Effector CD8-positive, alpha-beta T cell (primary cell): ENCODE data around the gene JAZF1.

Source experiments
- DNase-seq: peaks from one replicate; lab custom pipeline; 2025; lab: John Stamatoyannopoulos, UW

Gene JAZF1

DNA sequence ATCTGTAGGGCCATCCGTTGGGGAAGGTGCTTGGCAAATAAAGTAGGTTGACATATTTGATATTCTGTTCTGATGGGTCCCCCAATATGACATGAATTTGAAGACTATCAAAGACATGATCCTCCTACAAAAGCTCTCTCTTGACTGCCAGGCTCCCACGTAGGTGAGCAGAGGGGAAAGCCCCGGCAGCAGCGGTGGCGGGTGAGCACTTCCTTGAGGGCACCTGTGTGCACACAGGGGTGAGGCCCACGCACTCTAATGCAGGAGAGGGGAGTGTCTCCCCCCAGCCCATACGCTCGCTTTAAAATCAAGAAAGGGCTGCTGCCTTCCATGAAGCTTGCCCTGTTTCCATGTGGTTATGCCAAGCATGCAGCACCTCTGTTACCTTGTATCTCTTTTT lies 340.3 kb downstream of the JAZF1 start:
- DNase-seq: no peak

DNA sequence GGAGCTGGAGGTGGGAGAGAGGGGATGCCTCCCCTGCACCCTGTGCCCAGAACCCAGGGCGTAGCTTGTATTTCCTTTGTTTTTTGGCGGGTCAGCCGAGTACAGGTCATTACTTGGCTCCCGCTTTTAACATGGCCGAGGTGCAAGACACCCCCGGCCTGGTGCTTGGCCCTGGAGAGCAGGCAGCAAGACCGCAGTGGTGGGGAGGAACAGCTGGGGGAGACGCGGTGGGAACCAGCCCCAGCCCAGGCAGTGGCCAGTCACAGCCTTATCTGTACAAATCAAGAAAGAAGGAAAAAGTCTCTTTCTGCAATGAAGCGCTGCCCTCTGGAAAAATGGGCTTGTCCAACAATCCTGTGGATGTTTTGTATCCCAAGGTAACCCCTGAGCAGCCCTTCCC lies 341.5 kb downstream of the JAZF1 start:
- no peak for DNase-seq

DNA sequence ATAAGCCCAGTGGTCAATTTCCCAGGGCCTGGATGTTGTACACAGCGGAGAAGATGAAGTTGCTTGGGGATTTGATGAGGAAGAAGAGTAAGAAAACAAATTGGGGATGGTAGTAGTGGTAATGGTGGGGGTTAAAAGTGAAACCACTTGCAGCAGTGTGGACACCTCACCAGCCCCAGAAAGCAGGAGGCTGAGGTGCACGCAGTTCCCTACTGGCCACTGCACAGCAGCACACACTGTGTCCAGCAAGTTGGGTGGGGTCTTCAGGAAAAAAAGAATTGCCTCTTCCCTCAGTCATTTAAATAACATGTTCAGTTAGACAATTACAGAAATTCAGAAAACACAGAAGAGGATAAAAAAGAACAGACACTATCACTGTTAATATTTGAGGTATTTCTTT lies 344.1 kb downstream of the JAZF1 start:
- no peak for DNase-seq

DNA sequence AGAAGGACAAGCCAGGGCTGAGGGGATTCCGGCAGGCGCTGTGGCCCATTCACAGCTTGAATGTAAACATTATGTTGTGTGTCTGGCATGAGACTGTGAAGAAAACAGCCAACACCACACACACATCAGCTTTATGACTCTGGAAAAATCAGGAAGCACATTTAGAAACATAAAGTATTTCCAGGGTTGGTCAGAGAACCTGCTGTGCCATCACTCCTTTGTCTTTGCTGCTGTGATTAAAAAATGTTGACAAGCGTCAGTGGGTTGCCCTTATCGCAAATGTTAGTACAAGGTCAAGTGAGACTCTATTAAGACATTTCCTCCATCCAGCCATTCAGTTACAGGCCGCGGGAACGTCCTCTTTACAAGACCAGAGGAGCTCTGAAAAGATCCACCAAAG lies 345.2 kb downstream of the JAZF1 start:
- DNase-seq: no peak

DNA sequence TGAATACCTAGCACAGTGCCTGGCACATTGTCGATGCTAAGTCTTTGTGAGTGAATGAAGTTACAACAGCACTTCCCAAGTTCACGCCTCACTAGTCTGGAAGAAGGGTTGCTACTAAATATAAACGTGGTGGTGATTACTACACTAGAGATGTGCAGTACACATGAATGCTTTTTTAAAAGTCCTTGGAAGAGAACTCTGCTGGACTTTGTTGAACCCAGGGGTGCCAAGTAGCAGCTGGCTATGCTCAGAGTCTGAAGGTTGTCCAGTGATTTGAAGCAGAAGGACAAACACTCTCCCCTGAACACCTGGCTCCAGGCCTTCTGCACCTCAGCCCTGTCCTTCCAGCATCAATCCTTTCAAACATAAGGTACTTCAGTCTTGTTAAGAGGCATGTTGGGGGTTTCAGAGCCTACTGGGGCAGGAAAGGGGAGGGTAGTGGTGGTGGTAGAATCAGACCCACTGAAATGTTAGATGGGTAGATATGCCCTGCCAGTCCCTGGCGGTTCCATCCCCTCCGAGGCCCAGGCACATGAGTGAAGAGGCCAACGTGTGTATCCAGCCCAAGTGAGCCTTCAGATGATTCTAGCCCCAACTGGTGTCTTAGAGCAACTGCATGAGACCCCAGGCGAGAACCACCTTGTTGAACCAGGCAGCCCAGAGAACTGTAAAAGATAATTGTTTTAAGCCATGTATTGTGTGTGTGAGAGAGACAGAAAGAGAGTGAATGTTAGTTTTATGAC lies 346.2 kb downstream of the JAZF1 start:
- DNase-seq: no peak

DNA sequence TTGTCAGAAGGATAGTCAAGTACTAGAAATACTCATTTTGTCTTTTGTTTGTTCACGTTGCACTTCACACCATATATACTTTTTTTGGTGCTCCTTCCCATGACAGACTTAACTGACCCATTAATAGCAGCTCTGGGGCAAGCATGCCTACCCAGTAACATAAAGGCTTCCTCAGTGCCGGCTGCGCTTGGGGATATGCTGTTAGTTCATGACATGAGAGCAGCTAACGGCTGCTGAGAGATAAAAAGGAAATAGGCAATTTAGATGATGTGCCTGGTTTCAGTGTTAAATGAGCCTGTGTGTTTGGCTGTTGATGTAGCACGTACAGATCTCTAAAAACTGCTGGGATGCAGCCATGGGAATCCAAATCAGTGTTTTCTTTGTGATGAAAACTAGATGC lies 354.2 kb downstream of the JAZF1 start:
- DNase-seq: no peak

DNA sequence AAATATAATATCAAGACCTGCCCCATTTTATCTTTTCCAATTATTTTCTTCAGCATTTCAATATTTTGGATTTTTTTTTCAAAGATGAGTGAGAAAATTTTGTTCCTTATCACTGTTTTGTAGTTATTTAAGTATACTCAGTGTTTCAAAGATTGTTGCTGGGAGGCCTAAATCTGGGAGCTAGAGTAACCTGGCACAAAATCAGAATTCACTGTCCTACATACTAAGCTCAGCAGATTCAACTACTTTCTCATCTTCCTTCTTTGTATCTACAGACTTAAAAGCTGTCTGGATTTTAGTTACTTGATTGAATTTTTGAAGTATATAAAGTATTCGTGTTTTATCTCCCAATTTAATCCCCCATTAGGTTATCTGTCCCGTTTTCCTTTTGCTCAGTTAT lies 354.7 kb downstream of the JAZF1 start:
- no peak for DNase-seq

DNA sequence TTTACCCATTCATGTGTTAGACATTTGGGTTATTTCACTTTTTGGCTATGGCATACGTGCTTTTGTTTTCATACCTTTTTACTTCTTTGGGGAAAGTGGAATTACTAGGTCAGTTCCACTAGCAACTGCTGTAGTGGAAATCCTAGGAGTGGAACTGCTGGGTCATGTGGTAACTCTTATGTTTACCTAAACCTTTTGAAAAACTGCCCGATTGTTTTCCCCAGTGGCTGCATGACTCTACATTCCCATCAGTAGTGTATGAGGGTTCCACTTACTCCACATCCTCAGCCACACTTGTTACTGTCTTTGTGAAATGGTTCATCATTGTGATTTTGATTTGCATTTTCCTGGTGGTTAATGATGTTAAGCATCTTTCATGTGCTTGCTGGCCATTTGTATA lies 358.4 kb downstream of the JAZF1 start:
- DNase-seq: no peak

DNA sequence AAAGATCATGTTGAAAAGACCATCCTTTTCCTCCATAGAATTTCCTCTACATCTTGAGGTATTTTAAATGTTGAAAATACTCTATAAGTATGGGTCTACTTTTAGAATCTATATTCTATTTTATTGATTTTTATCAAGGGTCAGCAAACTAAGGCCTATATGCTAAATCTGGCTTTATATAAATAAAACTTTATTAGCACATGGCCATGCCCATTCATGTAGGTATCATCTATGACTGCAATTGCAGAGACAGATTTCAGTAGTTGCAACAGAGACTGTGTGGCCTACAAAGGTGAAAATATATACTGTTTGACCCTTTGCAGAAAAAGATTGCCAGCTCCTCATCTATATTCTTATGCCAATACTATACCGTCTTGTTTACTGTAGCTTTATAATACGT lies 367.9 kb downstream of the JAZF1 start:
- DNase-seq: no peak

DNA sequence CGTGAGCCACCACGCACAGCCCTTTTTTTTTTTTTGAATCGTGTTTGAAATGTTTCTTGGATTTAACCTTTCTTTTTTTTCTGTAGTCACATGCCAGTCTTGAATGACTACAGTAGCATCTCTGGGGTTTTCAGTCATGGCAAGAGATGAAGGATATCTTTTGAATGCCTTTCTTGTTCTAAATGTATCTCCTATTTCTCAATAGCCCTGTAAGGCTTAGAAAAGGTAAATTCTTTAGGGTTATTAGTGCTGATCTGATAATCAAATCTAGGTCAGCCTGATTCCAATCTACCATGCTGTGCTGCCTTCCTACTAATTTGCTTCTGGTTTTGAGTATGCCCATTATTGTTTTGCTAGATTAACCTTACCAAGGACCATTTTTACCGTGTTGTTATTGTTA lies 370.4 kb downstream of the JAZF1 start:
- no peak for DNase-seq

DNA sequence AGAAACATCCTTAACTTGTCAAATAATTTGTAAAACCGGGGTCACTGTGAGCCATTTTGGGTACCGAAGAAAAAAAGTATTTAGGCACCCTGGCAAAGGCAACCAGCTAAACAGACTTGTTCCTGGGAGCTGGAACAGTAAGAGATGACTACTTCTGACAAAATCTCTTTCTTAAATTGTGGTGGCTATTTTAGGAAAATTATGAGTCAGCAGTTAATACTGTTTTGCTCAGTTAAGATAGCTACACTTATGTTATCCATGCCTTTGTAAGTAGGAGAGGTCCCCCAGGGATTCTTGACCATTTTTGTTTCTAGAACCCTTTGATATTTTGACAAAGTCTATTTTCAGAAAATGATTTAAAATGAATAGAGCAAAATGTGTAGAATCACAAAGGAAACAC lies 372.0 kb downstream of the JAZF1 start:
- no peak for DNase-seq

DNA sequence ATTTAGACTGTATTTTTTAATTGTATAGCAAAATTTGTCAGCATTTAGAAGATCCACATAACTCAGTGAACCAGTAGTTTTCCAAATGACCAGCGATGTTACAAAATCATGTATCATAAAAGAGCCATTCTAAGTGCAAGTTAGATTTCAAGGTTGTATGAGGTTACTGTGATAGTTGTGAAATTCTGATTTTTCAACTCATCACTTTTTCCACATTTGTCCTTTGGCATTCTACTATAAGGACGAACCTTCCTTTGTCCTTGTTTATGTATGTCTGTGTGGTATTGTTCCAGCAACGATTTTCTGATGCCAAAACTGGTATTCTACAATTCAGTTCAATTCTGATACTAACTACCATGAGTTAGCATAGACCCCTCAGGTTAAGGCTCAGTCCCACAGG lies 376.5 kb downstream of the JAZF1 start:
- DNase-seq: no peak

DNA sequence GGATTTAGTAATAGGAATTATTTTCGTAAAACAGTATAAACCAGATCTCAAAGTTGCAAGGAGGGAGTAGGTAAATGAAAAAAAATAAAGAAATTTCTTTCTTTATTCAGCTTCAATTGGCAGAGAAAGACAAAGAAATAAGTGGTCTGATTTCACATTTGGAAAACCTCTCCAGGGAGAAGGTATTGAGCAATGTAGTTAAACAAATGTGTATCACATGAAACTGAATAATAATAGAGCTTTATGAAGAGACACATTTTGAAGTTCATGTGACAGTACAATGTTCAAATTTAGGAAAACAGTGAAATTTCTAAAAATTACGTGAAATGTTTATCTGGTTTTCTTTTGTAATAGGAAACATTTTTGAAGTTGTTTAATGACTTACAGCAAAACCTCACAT lies 377.6 kb downstream of the JAZF1 start:
- DNase-seq: no peak

DNA sequence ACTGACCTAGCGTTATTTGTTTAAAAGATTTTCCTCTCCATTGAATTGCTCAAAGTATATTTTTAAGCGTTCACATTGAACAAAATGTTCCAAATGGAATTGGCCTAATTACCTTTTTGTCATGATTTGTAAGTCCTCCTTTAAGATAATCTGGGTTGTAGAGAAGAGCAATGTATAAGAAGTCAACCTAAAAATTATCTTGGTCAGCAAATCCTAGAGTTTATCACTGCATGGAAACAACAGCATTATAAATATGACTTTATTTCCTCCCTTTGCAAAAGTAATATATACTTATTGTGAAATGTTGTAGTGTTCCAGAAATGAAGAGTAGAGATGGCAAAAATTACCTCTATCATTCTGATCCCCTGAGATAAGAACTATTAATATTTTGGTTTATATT lies 381.4 kb downstream of the JAZF1 start:
- DNase-seq: no peak

DNA sequence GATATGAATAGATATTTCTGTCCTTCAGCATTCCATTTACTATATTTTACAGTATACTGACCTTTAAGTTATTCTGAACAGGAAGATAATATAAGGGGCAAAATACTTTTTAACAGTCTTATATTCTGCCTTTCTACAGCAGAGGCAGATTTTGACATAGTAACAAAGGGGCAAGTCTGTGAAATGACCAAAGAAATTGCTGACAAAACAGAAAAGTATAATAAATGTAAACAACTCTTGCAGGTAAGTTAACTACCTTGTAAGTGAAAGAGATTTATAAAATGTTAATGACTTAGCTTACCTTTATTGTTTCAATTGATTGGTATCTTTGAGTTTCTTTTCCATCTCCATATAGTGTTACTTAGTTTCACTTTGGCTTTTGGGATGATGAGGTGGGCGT lies 384.6 kb downstream of the JAZF1 start:
- no peak for DNase-seq

DNA sequence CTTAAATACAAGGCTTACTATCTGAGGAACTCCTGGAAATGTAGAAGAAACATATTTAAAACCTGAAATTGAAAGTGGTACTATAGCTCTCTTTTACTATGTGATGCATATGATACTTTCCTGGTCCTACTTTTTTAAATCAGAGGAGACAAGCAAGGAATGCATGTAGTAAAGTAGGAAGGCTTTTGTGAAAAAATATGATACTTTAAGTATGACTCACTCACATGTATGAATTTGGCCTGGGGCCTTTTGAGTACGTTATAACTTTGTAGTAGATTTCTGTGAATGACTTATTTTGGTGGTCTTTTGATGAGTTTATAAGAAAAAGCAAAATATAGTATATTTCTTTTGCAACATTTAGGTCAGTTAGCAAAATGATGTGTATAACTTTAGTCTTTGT lies 386.8 kb downstream of the JAZF1 start:
- no peak for DNase-seq

DNA sequence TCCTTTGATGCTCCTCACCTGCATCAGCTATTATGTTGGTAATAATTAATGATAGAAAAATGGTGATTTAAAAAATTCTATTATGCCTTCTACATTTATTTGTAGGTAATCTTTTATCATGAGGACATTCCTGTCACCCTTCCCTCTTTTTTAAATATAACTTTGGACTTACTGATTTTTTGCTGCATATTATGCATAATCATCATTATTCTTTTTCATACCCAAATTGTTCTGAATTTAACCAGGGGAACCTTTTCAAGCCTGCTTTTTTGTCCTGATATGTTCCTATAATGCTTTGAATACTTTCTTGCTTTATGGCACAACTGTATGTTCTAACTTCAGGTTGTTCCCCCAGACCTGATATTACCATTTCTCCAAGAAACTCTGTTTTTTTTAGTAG lies 392.2 kb downstream of the JAZF1 start:
- no peak for DNase-seq

DNA sequence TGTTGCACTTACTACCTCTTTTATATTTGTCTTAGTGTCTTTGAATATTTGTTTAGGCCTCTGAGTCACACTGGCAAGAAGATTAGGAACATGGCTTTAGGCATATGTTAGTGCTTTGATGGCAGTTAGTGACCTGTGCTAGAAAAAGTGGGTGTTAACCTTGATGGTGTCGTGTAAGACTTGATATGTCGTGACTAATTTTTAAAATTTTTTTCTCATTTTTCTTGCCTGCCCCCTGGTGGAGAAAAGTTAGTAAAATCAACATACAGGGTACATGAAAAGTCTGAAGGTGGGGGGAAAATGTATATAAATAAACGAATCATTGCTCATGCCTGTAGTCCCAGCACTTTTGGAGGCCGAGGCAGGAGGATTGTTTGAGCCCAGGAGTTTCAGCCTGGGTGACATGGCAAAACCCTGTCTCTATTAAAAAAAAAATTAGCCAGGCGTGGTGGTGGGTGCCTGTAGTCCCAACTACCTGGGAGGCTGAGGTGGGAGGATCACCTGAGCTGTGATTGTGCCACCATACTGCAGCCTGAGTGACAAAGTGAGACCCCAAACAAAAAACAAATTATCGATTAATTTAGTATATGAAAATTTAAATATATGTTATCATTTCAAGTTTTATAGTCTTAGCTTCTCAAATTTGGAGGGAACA lies 396.1 kb downstream of the JAZF1 start:
- DNase-seq: no peak

DNA sequence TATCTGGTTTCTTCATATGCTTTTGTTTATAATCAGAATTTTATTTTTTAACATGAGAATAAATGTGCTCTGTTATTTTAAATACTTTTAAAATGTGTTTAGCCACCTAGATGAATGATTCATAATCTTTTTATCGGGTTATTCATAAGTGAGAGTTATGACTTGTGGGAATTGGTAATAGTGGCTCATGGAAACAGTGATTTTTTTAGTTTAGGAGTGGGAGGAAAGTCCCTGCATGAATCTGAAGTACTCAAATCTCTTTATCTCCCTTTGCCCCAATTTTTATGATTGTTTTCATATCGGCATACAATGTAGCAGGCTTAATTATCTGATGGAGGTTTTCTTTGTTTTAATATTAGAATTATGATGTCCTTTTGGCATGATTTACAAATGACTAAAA lies 397.7 kb downstream of the JAZF1 start:
- no peak for DNase-seq

DNA sequence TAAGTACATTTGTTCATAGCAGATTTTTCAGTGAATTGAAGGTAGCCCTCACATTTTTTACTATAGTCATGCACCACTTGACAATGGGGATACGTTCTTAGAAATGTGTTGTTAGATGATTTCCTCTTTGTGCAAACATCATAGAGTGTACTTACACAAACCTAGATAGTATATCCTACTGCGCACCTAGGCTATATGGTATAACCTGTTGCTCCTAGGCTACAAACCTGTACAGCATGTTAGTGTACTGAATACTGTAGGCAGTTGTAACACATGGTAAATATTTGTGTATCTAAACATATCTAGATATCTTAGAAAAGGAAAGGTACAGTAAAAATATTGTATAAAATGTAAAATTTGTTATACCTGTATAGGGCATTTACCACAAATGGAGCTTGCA lies 399.4 kb downstream of the JAZF1 start:
- no peak for DNase-seq
